GM12878 (cell line): ENCODE data around the gene PTPRJ. TPM values are rescaled to one million over a fixed set of nuclear protein-coding genes. Genes with fewer than 3 reads are reported as not detected.

Source experiments
- ASH2L ChIP-seq: fragments of 300-600, 200-600 bp; sonication (generic); IDR thresholded peaks from 2 replicates; pipeline ENCODE4 v1.6.1; 2017; ENCODE audit warnings: low read depth, mild to moderate bottlenecking, borderline replicate concordance
- BHLHE40 ChIP-seq, 2 experiments: fragments of 450-650 bp in 1 of 2; IDR thresholded peaks; 2 replicates each; pipeline ENCODE4 v1.6.1; 2011 to 2017; ENCODE audit warnings: low read depth in 2 of 2, borderline replicate concordance in 1 of 2, improper control_type of control experiment in 1 of 2, low read length in 1 of 2, mild to moderate bottlenecking in 1 of 2
- BRCA1 ChIP-seq: IDR thresholded peaks from 2 replicates; pipeline ENCODE4 v1.6.1; 2011; ENCODE audit warnings: low read depth, low read length, improper control_type of control experiment
- CEBPZ ChIP-seq: fragments of 150-350 bp; IDR thresholded peaks from 2 replicates; pipeline ENCODE4 v1.6.1; 2016; ENCODE audit warnings: low read depth, low read length
- CHD2 ChIP-seq: IDR thresholded peaks from 2 replicates; pipeline ENCODE4 v1.6.1; 2011; ENCODE audit warnings: low read depth, low read length, improper control_type of control experiment, borderline replicate concordance
- DPF2 ChIP-seq: fragments of 450-650 bp; IDR thresholded peaks from 2 replicates; pipeline ENCODE4 v1.6.1; 2017; ENCODE audit warnings: mild to moderate bottlenecking
- EGR1 ChIP-seq, 2 experiments: IDR thresholded peaks; 1 replicate in 1 of 2; 2 replicates in 1 of 2; pipeline ENCODE4 v1.6.1; 2011 to 2012; ENCODE audit warnings: low read depth in 2 of 2, low read length in 2 of 2, borderline replicate concordance in 1 of 2, mild to moderate bottlenecking in 1 of 2, moderate library complexity in 1 of 2
- HDAC2 ChIP-seq: fragments of 200-600 bp; sonication (generic); IDR thresholded peaks from 2 replicates; pipeline ENCODE4 v1.6.1; 2017
- IKZF1 ChIP-seq: fragments of 450-650 bp; conservative IDR thresholded peaks from 2 replicates; pipeline ENCODE4 v1.6.1; 2017; ENCODE audit warnings: antibody characterized with exemption, mild to moderate bottlenecking
- IRF4 ChIP-seq: IDR thresholded peaks from 2 replicates; pipeline ENCODE4 v1.6.1; 2011; ENCODE audit warnings: low read depth, low read length
- NBN ChIP-seq: fragments of 450-650 bp; IDR thresholded peaks from 2 replicates; pipeline ENCODE4 v1.6.1; 2016
- NR2C1 ChIP-seq: fragments of 450-650 bp; IDR thresholded peaks from 2 replicates; pipeline ENCODE4 v1.6.1; 2017; ENCODE audit warnings: antibody characterized with exemption, mild to moderate bottlenecking, moderate library complexity
- RAD21 ChIP-seq: IDR thresholded peaks from 2 replicates; pipeline ENCODE4 v1.6.1; 2011; ENCODE audit warnings: mild to moderate bottlenecking, low read depth, low read length, moderate library complexity; ENCODE audit not compliant: insufficient read depth
- RELA ChIP-seq: fragments of 450-650 bp; IDR thresholded peaks from 2 replicates; pipeline ENCODE4 v1.8.0; 2014; ENCODE audit warnings: borderline replicate concordance; ENCODE audit not compliant: partially characterized antibody
- RFX5 ChIP-seq: IDR thresholded peaks from 2 replicates; pipeline ENCODE4 v1.6.1; 2011; ENCODE audit warnings: low read depth, low read length, improper control_type of control experiment
- SMAD1 ChIP-seq: fragments of 450-650 bp; IDR thresholded peaks from 2 replicates; pipeline ENCODE4 v1.6.1; 2018; ENCODE audit warnings: mild to moderate bottlenecking, low read depth; ENCODE audit not compliant: partially characterized antibody
- SMAD5 ChIP-seq: IDR thresholded peaks from 2 replicates; pipeline ENCODE4 v1.6.1; 2016; ENCODE audit warnings: antibody characterized with exemption, low read depth
- SMC3 ChIP-seq: IDR thresholded peaks from 2 replicates; pipeline ENCODE4 v1.6.1; 2011; ENCODE audit warnings: low read length, improper control_type of control experiment, borderline replicate concordance
- SREBF1 ChIP-seq: IDR thresholded peaks from 2 replicates; pipeline ENCODE4 v1.6.1; 2012; ENCODE audit warnings: mild to moderate bottlenecking, low read length
- polyA plus RNA-seq, 11 experiments: library from polyadenylated mRNA; depleted of rRNA in 4 of 11; unstranded in 6 of 11; stranded (reverse) in 5 of 11; fragments of >200 nt; fragmentation: Nextera tagmentation in 4 of 11; fragmentation: Illumina TruSeq in 1 of 11; extraction: Ambion mirVana in 4 of 11; extraction: Trizol in 1 of 11; gene quantifications; 1 replicate in 1 of 11; 2 replicates in 10 of 11; pipeline versions ENCODE4 v1.2.1 to v1.2.3, GENCODE V29; 2011 to 2016; ENCODE audit warnings: inconsistent platforms in 2 of 11, missing spikeins in 2 of 11, low read depth in 1 of 11
- total RNA-seq, 4 experiments: library from RNA; depleted of rRNA in 3 of 4; stranded (reverse); fragments of >200 nt in 3 of 4; fragmentation: Illumina TruSeq in 1 of 4; extraction: Trizol in 1 of 4; gene quantifications; 2 replicates each; pipeline versions ENCODE4 v1.2.1 to v1.2.3, GENCODE V29; 2013 to 2021
- TF ChIP-seq, protein P1 (sequence below): fragments of 450-650 bp; IDR thresholded peaks from 2 replicates; pipeline ENCODE4 v1.6.1; 2017; ENCODE audit warnings: mild to moderate bottlenecking, low read depth, inconsistent platforms; ENCODE audit not compliant: poor library complexity, severe bottlenecking
- TF ChIP-seq, protein P2 (sequence below): IDR thresholded peaks from 2 replicates; pipeline ENCODE4 v1.6.1; 2012; ENCODE audit warnings: low read depth, low read length, improper control_type of control experiment
- TF ChIP-seq, protein P3 (sequence below): fragments of 450-650 bp; IDR thresholded peaks from 2 replicates; pipeline ENCODE4 v1.6.1; 2016; ENCODE audit warnings: mild to moderate bottlenecking
- TF ChIP-seq, protein P4 (sequence below): IDR thresholded peaks from 2 replicates; pipeline ENCODE4 v1.6.1; 2011; ENCODE audit warnings: borderline replicate concordance, low read depth, mild to moderate bottlenecking, moderate library complexity, low read length; ENCODE audit not compliant: insufficient read depth, poor library complexity, severe bottlenecking

PTPRJ gene
- total and polyA plus RNA-seq, 10 of the 15 experiments (the other 5 are each of a cell fraction or from before 2014, with no cell fraction given) = 0.22 to 22.4 (median 7.4) TPM

GRCh38 chr11:48008951-48009270 lies 28.6 kb downstream of the PTPRJ start (continued):
- TF ChIP-seq, protein P1, sequence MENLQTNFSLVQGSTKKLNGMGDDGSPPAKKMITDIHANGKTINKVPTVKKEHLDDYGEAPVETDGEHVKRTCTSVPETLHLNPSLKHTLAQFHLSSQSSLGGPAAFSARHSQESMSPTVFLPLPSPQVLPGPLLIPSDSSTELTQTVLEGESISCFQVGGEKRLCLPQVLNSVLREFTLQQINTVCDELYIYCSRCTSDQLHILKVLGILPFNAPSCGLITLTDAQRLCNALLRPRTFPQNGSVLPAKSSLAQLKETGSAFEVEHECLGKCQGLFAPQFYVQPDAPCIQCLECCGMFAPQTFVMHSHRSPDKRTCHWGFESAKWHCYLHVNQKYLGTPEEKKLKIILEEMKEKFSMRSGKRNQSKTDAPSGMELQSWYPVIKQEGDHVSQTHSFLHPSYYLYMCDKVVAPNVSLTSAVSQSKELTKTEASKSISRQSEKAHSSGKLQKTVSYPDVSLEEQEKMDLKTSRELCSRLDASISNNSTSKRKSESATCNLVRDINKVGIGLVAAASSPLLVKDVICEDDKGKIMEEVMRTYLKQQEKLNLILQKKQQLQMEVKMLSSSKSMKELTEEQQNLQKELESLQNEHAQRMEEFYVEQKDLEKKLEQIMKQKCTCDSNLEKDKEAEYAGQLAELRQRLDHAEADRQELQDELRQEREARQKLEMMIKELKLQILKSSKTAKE = no peak
- TF ChIP-seq IRF4 (peak; percentile 86), DPF2 (0 out of 2 replicates have a peak, but pooled peaks have one; percentile 56), SMAD5 (no peak), CEBPZ (no peak), NR2C1 (no peak), SREBF1 (no peak), ASH2L (no peak), RFX5 (no peak), RELA (no peak), HDAC2 (no peak), SMAD1 (no peak), IKZF1 (peak; percentile 55), BRCA1 (no peak), SMC3 (no peak), EGR1 (IDR thresholded peaks at IDR 0.05; ENCODE audit: borderline replicate concordance in 1 of 2, low read depth in 2 of 2, low read length in 2 of 2) (no peak), RAD21 (no peak), CHD2 (no peak), BHLHE40 (IDR thresholded peaks at IDR 0.05; ENCODE audit: borderline replicate concordance in 1 of 2, low read depth in 2 of 2, low read length in 1 of 2) (peak in 1 of 2 experiments; percentile 31; a peak in 1 of 4 replicates), NBN (no peak)
- TF ChIP-seq, protein P2, sequence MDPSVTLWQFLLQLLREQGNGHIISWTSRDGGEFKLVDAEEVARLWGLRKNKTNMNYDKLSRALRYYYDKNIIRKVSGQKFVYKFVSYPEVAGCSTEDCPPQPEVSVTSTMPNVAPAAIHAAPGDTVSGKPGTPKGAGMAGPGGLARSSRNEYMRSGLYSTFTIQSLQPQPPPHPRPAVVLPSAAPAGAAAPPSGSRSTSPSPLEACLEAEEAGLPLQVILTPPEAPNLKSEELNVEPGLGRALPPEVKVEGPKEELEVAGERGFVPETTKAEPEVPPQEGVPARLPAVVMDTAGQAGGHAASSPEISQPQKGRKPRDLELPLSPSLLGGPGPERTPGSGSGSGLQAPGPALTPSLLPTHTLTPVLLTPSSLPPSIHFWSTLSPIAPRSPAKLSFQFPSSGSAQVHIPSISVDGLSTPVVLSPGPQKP = no peak
- TF ChIP-seq, protein P3, sequence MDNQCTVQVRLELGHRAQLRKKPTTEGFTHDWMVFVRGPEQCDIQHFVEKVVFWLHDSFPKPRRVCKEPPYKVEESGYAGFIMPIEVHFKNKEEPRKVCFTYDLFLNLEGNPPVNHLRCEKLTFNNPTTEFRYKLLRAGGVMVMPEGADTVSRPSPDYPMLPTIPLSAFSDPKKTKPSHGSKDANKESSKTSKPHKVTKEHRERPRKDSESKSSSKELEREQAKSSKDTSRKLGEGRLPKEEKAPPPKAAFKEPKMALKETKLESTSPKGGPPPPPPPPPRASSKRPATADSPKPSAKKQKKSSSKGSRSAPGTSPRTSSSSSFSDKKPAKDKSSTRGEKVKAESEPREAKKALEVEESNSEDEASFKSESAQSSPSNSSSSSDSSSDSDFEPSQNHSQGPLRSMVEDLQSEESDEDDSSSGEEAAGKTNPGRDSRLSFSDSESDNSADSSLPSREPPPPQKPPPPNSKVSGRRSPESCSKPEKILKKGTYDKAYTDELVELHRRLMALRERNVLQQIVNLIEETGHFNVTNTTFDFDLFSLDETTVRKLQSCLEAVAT = no peak
- TF ChIP-seq, protein P4, sequence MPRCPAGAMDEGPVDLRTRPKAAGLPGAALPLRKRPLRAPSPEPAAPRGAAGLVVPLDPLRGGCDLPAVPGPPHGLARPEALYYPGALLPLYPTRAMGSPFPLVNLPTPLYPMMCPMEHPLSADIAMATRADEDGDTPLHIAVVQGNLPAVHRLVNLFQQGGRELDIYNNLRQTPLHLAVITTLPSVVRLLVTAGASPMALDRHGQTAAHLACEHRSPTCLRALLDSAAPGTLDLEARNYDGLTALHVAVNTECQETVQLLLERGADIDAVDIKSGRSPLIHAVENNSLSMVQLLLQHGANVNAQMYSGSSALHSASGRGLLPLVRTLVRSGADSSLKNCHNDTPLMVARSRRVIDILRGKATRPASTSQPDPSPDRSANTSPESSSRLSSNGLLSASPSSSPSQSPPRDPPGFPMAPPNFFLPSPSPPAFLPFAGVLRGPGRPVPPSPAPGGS = peak; percentile 83
